HCEC 1CT (cell line): ENCODE measurements around the gene NDRG2.
A peak's percentile ranks its signal among the peaks of the same experiment; 100 is the strongest.
"Not testable (repeated sequence)": the region's sequence is repeated elsewhere in the genome, so short reads cannot be mapped to it uniquely, and the experiment has no call there.

Experiments used
- DNase-seq: peaks from one replicate; pipeline ENCODE4 v3.0.0-alpha.2; 2017

The NDRG2 gene

GRCh38 chr14:21033133-21033698 is 8.4 kb upstream of the NDRG2 start:
- no peak for DNase-seq

- no peak for DNase-seq
Observed at GRCh38 chr14:21032326-21033132, 7.7 kb upstream of the NDRG2 start.

- no peak for DNase-seq
Observed at GRCh38 chr14:21030531-21030930, 5.7 kb upstream of the NDRG2 start.

GRCh38 chr14:21029917-21030316 is 5.1 kb upstream of the NDRG2 start, which contains the start of gene TPPP2:
Gene TPPP2, plus strand, starts transcription at chr14:21030217. Its CDS starts 365 bp downstream, at chr14:21030582.
- DNase-seq = no peak

- no peak for DNase-seq
Observed at GRCh38 chr14:21026988-21027315, 2.1 kb upstream of the NDRG2 start.

GRCh38 chr14:21026274-21026987 is 1.6 kb upstream of the NDRG2 start:
- no peak for DNase-seq

- no peak for DNase-seq
Observed at GRCh38 chr14:21025371-21026273, 761 bp upstream of the NDRG2 start.

GRCh38 chr14:21023817-21024584 is 860 bp downstream of the NDRG2 start:
- DNase-seq = no peak

- no peak for DNase-seq
Observed at GRCh38 chr14:21023174-21023573, 1.7 kb downstream of the NDRG2 start.

GRCh38 chr14:21022686-21023085 is 2.2 kb downstream of the NDRG2 start:
- no peak for DNase-seq

GRCh38 chr14:21020977-21021545 is 3.8 kb downstream of the NDRG2 start:
- no peak for DNase-seq

GRCh38 chr14:21019366-21019765 is 5.5 kb downstream of the NDRG2 start:
- DNase-seq = no peak

GRCh38 chr14:21018781-21019180 is 6.1 kb downstream of the NDRG2 start:
- no peak for DNase-seq

GRCh38 chr14:21018286-21018685 is 6.6 kb downstream of the NDRG2 start:
- DNase-seq = no peak

GRCh38 chr14:21017528-21018245 is 7.2 kb downstream of the NDRG2 start:
- DNase-seq = no peak

- DNase-seq = no peak
Observed at GRCh38 chr14:21016413-21017190, 8.3 kb downstream of the NDRG2 start.

GRCh38 chr14:21015312-21015711 is 9.5 kb downstream of the NDRG2 start:
- DNase-seq = no peak

- DNase-seq = peak; percentile 65
Observed at GRCh38 chr14:21014761-21015190, 10.1 kb downstream of the NDRG2 start.

GRCh38 chr14:21011136-21011535 is 13.7 kb downstream of the NDRG2 start:
- DNase-seq = no peak

GRCh38 chr14:21009721-21010120 is 15.1 kb downstream of the NDRG2 start:
- not testable (repeated sequence) for DNase-seq
